ENCODE data around the gene PGAM1.
"Not testable (repeated sequence)": the region's sequence is repeated elsewhere in the genome, so short reads cannot be mapped to it uniquely, and the experiment has no call there.

The PGAM1 gene

DNA sequence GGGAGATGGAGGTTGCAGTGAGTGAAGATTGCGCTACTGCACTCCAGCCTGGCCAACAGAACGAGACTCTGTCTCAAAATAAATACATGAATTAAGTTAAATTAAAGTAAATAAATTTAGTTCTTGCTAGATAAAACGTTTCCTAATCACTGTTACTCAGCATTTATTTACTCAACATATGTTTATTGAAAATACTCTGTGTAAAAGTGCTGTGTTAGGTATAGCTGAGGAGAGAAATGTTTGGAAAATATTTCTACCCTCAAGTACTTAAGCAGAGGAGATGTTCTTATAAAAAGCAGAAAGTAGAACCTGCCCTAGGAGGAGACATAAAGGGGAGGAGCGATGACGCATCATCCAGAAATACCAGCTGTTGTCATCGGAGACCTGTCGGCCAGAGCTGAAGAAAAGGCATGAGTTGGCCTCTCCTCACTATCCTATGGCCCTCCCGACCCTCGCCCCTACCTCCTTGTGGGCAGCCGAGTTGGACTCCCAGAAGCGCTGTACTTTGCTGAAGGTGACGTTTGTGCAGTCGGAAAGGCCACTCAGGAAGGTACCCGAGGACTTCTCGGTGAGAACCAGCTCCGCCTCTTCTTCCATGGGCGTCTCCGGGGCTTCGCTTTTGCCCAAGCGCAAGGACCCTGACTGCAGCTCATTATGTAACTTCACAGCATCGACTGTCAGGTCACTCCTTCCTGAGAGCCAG, 26.0 kb upstream of the PGAM1 start:
- DNase-seq (ENCODE audit: low spot score) = no peak
- in situ Hi-C loops (cut with MboI; ENCODE audit: low pct_unique_long_range_greater_than_20kb, low sequenced_read_pairs, unreplicated experiment) = no loop called here
- TF ChIP-seq CTCF (IDR thresholded peaks at IDR 0.05; ENCODE audit: extremely low read depth, insufficient read depth, missing control alignments) = no peak

DNA sequence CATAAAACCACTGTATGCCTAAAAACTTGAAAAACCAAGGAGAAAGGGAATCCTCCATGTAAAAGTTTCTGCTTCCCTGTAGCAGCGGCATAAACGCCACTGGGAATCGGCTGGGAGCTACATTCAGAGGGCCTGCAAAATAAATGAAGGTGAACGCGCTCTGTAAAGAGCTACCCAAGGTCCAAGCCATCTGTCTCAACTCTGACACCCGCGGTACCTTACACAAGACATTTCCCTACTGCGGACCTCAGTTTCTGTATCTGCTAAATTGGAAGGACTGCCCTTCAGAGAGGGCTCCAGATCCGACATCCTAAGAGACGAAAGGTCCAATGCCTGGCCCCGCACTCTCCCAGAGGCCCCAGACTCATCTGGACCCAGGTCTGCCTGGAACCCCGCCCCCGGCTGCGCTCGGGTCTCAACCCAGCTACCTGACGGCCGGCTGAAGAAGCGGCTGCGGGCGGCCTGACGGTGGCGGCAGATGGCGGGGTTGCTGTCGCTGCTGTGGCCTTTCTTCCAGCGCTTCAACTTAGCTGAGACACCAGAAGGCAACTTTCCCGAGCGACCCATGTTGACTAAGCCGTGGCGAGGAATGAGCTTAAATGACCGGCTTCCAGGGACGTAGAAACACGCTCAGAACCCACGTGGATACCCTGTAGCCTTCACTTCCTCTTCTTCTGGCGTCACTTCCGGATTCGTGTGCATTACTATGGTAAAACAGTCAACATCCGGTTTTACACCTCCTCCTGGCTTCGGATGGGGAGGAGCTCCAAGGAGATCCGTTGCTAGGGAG, 25.1 kb upstream of the PGAM1 start, which contains the start of gene RRP12:
Gene RRP12 (minus strand): TSS at position 676 of the 790 bp plus-strand sequence. CDS start 109 bp downstream, at position 567.
- TF ChIP-seq CTCF (IDR thresholded peaks at IDR 0.05; ENCODE audit: extremely low read depth, insufficient read depth, missing control alignments) = no peak
- in situ Hi-C loops (cut with MboI; ENCODE audit: low pct_unique_long_range_greater_than_20kb, low sequenced_read_pairs, unreplicated experiment) = no loop called here
- peak; percentile 96 for DNase-seq (ENCODE audit: low spot score)

DNA sequence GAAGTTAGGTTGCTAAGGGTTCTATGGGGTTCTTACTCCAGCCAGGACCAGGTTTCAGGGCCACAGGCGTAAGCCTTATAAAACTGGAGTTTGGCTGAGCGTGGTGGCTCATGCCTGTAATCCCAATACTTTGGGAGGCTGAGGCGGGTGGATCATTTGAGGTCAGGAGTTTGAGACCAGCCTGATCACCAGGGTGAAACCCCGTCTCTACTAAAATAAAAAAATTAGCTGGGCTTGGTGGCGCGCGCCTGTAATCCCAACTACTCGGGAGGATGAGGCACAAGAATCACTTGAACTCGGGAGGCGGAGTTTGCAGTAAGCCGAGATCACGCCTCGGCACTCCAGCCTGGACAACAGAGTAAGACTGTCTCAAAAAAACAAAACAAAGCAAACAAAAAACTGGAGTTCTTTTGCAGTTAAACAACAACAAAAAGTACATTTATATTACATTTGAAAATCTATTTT, 24.5 kb upstream of the PGAM1 start:
- DNase-seq (ENCODE audit: low spot score) = no peak
- in situ Hi-C loops (cut with MboI; ENCODE audit: low pct_unique_long_range_greater_than_20kb, low sequenced_read_pairs, unreplicated experiment) = no loop called here
- no peak for TF ChIP-seq CTCF (IDR thresholded peaks at IDR 0.05; ENCODE audit: extremely low read depth, insufficient read depth, missing control alignments)

DNA sequence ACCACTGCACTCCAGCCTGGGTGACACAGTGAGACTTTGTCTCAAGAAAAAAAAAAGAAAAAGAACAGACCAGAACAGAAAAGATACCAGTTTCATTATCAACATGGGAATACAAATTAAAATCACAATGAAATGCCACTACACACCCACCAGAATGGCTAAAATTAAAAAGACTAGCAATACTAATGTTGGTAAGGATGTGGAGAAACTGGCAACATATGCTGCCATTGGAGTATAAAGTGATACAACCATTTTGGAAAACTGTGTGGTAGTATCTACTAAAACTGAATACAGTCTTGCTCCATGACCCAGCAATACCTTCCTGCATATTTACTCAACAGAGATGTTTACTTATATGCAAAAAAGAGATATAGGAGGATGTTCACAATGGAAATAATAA, 21.9 kb upstream of the PGAM1 start:
- DNase-seq (ENCODE audit: low spot score) = no peak
- TF ChIP-seq CTCF (IDR thresholded peaks at IDR 0.05; ENCODE audit: extremely low read depth, insufficient read depth, missing control alignments) = no peak
- in situ Hi-C loops (cut with MboI; ENCODE audit: low pct_unique_long_range_greater_than_20kb, low sequenced_read_pairs, unreplicated experiment) = no loop called here

- TF ChIP-seq CTCF (IDR thresholded peaks at IDR 0.05; ENCODE audit: extremely low read depth, insufficient read depth, missing control alignments) = no peak
- DNase-seq (ENCODE audit: low spot score) = no peak
- in situ Hi-C loops (cut with MboI; ENCODE audit: low pct_unique_long_range_greater_than_20kb, low sequenced_read_pairs, unreplicated experiment) = no loop called here
Measured at GRCh38 chr10:97406064-97406463, 19.9 kb upstream of the PGAM1 start.

GRCh38 chr10:97406483-97406882, 19.5 kb upstream of the PGAM1 start:
- in situ Hi-C loops (cut with MboI; ENCODE audit: low pct_unique_long_range_greater_than_20kb, low sequenced_read_pairs, unreplicated experiment); DNase-seq (ENCODE audit: low spot score): not testable (repeated sequence)
